ENCODE measurements around the gene BCKDHA.

DNA sequence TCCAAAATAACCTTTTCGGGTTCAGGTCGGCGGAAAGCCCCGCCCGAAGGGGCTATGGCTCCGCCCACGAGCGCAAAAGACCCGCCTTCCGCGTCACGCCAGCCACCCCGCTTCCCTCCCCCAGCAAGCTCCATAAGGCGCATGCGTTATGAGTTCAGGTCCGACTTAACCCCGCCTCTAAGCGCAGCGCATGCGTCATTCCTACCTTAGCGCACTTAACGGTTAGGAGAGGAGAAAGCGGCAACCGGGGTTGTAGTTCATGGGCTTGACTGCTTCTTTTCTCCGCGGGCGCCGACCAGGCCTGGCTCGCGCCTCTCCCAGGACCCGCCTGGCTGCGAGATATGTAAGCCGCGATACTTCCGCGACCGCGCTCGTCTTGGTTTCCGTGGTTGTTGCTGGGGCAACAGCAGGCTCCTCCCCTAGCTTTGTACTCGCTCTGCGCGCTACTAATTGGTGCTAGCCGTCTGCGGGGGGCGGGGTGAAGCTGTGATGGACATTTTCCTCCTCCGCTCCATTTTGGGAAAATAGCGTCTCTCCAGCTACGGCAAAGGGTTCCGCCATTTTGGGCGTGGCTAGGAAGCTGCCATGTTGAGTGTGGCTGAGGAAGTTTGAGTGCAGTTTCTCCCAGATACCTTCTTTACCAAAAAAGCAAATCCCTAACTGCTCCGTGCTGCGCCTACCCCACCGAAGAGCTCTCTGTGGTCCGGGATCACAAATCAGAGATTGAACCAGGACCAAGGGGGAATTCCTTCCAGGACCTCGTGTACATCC is 33.7 kb upstream of the BCKDHA start, which contains the start of gene B9D2:
- TF ChIP-seq, protein P1, sequence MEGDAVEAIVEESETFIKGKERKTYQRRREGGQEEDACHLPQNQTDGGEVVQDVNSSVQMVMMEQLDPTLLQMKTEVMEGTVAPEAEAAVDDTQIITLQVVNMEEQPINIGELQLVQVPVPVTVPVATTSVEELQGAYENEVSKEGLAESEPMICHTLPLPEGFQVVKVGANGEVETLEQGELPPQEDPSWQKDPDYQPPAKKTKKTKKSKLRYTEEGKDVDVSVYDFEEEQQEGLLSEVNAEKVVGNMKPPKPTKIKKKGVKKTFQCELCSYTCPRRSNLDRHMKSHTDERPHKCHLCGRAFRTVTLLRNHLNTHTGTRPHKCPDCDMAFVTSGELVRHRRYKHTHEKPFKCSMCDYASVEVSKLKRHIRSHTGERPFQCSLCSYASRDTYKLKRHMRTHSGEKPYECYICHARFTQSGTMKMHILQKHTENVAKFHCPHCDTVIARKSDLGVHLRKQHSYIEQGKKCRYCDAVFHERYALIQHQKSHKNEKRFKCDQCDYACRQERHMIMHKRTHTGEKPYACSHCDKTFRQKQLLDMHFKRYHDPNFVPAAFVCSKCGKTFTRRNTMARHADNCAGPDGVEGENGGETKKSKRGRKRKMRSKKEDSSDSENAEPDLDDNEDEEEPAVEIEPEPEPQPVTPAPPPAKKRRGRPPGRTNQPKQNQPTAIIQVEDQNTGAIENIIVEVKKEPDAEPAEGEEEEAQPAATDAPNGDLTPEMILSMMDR (IDR thresholded peaks at IDR 0.05), result peak in 1 of 4 experiments; percentile 13
- TF ChIP-seq POLR2A (IDR thresholded peaks at IDR 0.05), result peak; percentile 54 to 81
